ENCODE results near the gene APBB1IP.

GRCh38 chr10:26446258-26446657 lies 8.1 kb downstream of the APBB1IP start:
- TF ChIP-seq ELF4 (IDR thresholded peaks at IDR 0.05) (no peak), ARNT (IDR thresholded peaks at IDR 0.05) (no peak), ZNF384 (IDR thresholded peaks at IDR 0.05) (no peak), NFRKB (IDR thresholded peaks at IDR 0.05) (no peak), L3MBTL2 (conservative IDR thresholded peaks at IDR 0.05) (no peak), SUZ12 (IDR thresholded peaks at IDR 0.05) (no peak)
